NCI-H128 (cell line): ENCODE results near the gene CRAMP1.
A peak's percentile ranks its signal among the peaks of the same experiment; 100 is the strongest.
"Not testable (repeated sequence)": the region's sequence is repeated elsewhere in the genome, so short reads cannot be mapped to it uniquely, and the experiment has no call there.

ENCODE experiments used
- DNase-seq: peaks from one replicate; lab custom pipeline; 2025; ENCODE audit not compliant: unreplicated experiment; lab: John Stamatoyannopoulos, UW

CRAMP1 gene

DNA sequence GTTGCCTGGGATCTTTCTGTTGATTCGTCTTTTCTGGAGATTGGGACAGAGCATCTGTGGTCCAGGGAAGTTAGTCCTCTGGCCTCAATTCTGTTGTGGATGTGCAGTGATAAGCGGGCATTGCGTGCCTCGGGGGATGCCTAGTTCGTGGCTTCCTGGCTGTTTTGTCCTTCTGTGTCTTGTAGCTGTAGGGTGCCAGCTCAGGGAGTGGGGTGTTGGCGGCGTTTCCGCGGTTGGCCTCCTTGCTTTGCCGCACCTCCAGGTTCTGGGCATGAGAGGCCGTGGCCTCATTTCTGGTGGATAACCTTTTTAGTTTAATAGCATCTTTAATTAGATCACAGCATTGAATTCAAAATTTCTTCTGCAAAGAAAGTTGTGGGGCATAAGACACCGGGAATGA is 64.5 kb downstream of the CRAMP1 start:
- no peak for DNase-seq

DNA sequence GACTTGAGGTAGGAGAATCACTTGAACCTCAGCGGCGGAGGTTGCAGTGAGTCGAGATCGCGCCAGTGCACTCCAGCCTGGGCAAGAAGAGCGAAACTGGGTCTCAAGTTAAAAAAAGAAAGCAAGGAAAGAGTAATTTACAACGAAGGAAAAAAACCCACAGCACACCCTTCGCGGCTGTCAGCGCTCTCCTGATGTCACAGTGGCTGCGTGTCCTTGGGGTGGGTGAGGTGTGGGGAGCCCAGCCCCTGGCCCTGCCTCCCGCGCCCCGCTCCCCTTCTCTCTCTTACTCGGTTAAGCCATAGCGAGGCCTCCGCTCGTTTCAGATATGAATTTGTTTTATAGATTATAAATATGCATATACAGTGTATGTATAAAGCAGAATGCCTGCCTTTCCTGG is 65.2 kb downstream of the CRAMP1 start:
- DNase-seq: no peak

DNA sequence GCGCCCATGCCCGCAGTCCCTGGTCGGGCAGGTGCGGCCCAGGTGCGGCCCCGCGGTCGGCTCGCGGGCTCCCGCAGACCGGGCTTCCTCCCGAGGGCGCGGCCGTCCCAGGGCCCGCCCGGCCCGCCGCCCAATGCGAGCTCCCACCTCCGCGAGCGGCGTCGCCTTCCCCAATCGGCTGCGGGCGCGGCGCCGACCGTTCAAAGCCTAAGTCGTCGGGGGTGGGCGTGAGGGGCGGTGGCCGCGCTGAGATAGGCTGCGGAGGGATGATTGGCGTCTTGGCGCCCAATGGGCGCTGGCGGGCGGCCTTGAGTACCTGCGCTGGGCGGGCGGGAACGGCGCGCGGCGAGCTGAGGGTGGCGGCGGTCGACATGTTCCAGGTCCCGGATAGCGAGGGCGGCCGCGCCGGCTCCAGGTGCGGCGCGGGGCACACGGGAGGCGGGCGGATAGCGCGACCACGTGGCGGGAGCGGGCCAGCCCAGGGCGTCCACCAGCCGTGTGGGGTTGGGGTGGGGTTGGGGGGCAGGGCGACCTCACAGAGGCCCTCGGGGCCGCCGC is 65.9 kb downstream of the CRAMP1 start, which contains the start of gene JPT2:
TSS of gene JPT2 (plus strand) at position 338 of the 558 bp plus-strand sequence. CDS start at position 372, 34 bp downstream.
- DNase-seq: peak; percentile 84

DNA sequence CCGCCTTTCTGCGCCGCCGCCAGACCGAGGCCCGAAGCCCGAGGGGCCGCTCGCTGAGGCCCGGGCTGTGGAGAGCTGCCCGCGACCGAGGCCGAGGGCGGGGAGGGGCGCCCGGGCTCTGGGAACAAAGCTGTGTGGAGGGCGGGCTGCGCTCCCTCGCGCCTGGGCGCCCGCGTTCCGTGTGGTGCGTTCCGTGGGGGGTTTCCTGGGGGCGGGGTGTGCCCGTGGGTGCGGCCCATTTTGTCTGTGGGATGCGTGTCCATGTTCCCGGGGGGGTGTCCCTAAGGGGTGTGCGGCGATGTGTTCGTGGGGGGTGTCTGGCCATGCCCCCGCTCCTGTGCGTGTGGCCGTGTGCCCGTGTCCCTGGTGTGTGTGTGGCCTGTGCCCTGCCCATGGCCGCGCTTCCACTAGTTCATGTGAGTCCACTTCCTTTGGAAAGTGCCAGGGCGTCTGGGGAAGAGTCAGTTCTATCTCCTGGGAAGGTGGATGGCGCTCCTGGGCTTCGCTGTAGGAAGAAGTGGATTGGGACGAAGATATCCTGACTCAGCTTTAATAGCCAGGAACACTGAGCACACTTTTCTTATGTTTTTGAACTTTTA is 66.4 kb downstream of the CRAMP1 start:
- DNase-seq: no peak

DNA sequence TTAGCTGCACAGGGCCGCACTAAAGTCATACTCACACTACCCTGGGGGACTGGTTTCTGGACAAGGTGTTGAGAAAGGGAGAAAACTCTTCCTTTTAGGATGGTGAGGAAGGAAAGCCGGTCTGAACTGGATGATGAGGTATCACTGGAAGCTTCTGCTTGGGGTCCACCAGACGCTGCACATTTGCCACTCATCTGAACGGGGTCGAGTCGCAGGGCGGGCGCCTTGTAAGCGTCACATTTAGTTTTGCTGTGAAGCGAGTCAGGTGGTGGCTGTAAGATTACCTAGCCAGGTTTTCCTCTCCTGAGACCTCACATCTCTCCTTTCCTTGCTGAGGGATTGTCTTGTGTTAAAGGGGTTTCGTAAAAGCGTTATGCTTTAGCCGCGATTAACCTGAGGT is 68.2 kb downstream of the CRAMP1 start:
- no peak for DNase-seq

DNA sequence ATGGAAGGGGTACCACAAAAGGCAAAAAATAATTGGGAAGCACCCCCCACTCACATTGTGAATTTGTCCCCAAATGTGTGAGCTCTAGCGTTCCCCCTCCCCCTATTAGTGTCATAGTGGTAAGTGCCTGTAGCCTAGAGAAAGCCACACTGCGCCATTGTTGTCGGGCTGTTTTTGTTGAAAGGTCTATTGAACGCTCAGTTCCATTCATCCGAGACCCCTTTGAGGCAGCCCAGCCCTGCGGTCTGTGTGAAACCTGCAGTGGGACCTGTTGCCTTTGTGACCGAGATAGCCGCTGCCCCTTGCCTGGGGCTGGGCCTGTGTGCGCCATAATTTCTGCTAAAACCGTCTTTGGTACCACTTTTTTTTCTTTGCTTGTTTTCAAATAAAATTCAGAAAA is 68.9 kb downstream of the CRAMP1 start:
- DNase-seq: no peak

DNA sequence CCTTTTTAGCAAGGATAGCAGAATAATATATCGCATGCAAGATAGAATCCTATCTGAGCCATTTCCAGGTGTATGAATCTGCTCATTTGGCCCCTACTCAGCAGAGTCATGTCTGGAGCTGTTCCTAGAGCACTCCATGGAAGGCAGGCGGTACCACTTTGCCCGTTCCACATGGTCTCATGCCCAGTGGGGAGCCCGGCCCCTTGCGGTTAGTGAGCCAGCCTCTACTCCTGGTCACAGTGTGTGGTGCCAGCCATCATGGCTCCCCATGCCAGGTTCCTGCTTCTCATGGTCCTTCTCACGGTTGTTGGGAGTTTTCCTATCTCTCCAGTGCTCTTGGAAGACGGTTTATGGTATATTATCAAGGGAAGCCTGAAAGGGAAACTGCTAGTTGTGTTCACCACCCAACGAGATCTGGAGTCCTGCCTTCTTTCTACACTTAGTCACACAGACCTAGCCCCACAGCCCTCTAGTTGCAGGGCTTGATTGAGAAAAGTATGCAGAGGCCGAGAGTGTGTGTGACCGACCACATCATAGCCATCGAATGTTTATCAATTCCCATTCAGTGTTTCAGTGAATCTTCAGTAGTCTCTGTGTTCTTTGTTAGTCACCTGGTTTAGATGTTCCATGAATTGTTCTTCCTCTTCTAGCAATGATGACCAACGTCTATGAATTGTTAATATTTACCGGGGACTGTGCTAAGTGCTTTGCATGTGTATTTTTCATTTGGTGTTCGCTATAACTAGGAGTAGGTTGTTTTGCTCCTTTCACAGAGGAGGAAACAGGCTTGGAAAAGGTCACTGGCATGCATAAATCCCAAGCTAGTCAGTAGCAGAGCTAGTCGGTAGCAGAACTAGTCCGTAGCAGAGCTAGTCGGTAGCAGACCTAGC is 75.5 kb downstream of the CRAMP1 start:
- no peak for DNase-seq

DNA sequence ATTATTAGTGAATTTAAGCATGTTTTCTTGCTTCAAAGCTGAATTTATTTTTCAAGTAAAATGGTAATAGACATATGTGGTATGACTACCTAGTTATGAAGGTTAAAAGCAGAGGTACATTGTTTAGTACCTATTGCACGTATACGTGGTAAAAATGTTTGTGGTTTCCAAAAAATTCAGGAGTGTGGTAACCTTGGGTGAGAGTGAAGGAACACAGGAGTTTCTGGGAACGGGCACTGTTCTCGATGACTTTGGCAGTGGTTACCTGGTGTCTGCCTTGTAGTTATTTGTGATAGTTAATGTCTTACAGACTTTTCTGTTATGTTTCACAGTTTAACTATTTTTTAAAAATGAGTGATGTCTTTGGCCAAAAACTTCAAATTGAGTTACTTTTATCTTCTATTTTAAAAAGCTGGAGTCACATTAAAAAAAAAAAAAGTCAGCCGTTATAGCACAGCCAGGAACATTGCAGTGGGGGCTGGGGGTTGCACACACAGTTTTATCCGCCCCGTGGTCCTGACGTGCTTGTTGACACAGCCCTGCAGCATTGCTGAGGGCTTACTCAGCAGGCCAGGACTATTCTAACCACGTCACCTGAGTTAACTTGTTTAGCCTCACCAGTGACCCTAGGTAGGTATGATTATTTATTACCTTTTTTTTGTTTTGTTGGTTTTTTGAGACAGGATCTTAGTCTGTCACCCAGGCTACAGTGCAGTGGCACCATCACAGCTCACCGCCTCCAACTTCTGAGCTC is 76.8 kb downstream of the CRAMP1 start:
- no peak for DNase-seq

DNA sequence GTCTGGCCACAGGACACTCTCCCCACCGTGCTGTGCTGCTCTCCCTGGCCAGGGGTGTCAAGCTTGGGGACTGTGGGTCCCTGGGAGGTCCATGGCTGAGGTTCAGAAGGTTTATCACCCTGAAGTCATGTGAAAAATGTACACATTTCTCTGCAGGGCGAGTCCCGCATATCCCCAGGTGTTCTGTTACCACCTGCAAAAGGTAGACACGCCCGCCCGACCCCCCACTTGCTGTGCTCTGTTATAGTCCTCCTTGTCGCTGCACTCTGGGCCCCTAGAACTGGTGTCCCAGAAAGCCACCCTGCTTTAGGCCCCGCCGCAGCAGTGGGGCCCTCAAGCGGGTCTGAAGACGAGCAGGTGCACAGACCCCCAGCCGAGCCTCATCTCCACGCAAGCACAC is 77.7 kb downstream of the CRAMP1 start:
- no peak for DNase-seq

DNA sequence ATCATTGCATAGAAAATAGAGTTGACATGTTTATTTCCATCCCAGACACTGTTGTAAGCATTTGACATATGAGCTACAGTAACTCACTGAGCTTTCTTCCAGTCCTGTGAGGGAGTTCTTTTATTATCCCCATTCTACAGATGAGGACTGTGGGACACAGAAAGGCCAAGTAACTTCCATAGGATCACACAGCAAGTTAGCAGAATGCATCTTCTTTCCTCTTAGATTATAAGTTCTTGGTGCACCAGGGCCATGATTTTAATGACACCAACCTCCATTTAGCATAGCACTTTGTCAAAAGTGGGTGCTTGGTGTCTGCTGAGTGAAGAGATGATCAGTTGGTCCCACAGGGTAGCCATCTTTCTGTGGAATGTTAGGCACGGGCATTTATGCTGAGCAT is 78.7 kb downstream of the CRAMP1 start:
- DNase-seq: no peak

DNA sequence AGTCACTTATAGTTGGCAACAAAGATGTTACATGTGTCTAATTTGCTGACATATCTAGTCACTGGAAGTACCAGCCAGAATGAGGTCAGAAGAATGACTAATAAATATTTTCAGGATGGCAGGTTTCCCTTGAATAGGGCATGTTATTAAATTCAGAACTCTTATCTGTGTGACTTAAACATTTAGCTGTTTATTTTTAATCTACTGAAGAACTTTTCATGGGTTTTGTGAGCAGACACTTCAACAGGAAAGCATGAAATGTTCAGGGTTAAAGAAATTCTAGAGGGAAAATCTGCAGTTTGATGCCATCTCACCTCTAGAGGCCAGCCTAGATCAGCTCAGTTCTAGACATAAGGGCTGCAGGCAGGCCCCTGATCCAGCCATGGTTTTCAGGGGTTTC is 79.1 kb downstream of the CRAMP1 start:
- DNase-seq: no peak

DNA sequence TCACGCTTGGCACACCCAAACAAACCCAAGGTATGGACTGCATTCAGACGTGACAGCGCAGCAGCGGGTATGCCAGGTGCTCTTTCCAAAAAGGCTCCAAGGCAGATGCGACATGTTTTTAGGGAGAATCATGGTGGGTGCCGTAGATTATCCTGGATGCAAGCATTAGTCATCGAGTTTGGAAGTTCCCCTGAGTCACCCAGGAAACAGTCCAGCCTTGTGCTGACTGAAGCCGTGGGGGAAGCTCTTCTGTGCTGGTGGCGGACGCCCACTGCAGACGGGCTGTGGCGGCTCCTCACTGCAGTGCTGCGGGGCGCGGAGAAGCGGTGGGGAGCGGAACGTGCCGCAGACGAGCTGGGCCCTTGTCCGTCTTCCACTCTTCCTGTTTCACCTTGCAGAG is 79.8 kb downstream of the CRAMP1 start:
- no peak for DNase-seq

DNA sequence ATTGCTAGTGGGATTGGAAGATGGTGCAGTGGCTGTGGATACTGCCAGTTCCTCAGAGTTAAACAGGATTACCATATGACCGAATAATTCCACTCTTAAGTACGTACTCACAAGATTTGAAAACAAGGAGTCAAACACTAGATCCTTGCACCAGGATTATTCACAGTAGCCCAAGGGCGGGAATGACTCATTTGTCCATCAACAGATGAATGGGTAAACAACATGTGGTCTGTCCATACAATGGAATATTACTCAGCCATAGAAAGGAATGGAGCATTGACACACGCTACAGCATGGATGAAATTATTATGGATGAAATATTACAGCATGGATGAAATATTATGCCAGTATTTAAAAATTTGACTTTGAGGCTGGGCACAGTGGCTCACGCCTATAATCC is 84.7 kb downstream of the CRAMP1 start:
- DNase-seq: no peak

DNA sequence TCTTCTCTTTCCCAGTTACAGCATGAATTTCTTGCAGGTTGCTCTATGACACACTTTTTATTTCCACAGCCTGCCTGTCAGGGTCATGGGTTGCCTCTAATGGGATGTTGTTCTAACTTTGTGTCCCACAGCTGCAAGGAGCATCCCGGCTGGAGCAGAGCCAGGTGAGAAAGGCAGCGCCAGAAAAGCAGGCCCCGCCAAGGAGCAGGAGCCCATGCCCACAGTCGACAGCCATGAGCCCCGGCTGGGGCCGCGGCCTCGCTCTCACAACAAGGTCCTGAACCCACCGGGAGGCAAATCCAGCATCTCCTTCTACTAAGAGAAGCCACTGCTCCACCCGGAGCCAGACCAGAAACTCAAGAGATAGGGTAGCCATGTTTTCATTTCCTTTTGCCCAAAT is 86.5 kb downstream of the CRAMP1 start:
- no peak for DNase-seq

DNA sequence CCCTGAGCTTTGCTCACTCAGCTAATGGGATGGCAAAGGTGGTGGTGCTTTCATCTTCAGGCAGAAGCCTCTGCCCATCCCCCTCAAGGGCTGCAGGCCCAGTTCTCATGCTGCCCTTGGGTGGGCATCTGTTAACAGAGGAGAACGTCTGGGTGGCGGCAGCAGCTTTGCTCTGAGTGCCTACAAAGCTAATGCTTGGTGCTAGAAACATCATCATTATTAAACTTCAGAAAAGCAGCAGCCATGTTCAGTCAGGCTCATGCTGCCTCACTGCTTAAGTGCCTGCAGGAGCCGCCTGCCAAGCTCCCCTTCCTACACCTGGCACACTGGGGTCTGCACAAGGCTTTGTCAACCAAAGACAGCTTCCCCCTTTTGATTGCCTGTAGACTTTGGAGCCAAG is 88.1 kb downstream of the CRAMP1 start:
- no peak for DNase-seq

DNA sequence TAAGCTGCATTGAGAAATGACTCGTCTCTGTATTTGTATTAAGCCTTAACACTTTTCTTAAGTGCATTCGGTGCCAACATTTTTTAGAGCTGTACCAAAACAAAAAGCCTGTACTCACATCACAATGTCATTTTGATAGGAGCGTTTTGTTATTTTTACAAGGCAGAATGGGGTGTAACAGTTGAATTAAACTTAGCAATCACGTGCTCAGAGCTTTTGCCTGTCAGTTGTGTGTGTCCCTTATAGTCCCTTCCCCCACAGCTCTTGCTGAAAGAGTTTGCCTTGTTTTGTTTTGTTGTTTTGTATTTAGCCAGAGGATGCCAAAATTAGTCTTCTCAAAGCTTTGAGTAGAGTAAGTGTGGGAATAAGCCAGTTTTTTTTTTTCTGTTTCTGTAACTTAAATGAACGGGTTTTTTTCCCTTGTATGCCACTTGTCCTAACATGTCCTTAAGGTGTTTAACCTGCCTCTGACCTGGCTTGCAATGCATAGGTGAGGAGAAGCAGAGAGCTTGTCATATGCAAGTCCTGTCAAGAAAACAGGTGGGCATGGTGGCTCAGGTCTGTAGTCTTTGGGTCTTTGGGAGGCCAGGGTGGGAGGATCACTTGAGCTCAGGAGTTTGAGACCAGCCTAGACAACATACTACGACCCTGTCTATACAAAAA is 89.2 kb downstream of the CRAMP1 start:
- no peak for DNase-seq

DNA sequence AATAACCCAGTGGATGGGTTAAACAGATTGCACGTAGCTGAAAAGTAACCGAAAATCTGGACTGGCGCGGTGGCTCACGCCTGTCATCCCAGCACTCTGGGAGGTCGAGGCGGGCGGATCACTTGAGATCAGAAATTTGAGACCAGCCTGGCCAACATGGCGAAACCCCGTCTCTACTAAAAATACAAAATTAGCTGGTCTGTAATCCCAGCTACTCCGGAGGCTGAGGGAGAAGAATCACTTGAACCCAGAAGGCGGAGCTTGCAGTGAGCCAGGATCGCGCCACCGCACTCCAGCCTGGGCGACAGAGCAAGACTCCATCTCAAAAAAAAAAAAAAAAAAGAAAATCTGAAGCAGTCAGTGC is 93.1 kb downstream of the CRAMP1 start:
- not testable (repeated sequence) for DNase-seq

DNA sequence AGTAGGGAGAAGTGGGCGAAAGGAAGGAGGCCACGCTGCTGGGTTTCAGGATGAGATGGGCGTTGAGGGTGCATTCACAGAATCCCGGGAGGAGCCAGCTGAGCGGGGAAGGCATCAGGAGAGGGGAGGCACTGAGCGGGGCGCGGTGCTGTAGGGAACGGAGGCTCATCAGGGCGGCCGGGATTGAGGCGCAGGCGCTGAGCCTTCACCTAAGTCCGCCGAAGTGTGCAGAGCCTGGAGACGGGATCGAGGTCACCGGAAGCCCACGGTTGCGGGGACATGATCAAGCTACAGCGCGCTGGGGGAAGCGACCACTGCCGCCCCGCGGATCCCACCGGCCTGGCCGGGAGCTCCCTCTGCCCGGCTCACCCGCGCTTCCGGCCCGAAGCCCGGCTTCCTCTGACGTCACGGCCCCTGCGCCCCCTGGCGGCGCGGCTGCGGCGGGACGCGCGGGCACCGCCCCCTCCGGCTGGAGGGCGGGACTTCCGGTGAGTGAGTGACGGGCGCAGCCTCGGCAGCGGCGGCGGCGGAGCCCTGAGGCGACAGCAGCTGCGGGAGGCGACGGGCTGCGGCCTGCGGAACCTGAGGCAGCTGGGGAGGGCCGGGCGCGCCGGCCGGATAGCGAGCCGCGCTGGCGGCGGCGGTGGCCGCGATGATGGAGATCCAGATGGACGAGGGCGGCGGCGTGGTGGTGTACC is 93.7 kb downstream of the CRAMP1 start, which contains the start of gene MAPK8IP3:
TSS of gene MAPK8IP3 (plus strand) at position 508 of the 698 bp plus-strand sequence. CDS start at position 653, 145 bp downstream.
- DNase-seq: peak; percentile 57

DNA sequence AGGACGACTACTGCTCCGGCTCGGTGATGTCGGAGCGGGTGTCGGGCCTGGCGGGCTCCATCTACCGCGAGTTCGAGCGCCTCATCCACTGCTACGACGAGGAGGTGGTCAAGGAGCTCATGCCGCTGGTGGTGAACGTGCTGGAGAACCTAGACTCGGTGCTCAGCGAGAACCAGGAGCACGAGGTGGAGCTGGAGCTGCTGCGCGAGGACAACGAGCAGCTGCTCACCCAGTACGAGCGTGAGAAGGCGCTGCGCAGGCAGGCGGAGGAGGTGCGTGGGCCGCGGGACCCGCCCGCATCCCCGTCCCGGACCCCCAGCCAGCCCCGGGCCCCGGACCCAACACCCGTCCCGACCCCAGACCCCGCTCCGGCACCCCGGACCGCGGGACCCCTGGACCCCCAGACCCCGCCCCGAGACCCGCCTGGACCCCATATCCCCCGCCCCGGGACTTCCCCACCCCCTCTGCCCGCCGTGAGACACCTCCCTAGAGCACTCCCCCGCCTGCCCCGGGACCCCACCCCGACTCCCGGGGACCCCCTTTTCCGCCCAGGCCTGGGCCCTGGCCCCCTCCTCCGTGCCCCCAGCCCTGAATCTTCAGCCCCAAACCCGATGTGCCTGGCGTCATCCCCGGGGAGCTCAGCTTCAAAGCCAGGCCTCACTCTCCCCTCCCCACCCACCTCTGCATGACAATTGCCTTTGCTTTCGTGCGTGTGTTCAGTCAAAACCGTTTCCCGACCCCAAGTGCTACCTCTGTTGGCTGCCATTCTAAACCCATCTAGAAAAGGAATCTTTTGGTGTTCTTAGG is 94.4 kb downstream of the CRAMP1 start:
- DNase-seq: no peak
